Measurements from ENCODE around the gene ADRB2.

Gene ADRB2

DNA sequence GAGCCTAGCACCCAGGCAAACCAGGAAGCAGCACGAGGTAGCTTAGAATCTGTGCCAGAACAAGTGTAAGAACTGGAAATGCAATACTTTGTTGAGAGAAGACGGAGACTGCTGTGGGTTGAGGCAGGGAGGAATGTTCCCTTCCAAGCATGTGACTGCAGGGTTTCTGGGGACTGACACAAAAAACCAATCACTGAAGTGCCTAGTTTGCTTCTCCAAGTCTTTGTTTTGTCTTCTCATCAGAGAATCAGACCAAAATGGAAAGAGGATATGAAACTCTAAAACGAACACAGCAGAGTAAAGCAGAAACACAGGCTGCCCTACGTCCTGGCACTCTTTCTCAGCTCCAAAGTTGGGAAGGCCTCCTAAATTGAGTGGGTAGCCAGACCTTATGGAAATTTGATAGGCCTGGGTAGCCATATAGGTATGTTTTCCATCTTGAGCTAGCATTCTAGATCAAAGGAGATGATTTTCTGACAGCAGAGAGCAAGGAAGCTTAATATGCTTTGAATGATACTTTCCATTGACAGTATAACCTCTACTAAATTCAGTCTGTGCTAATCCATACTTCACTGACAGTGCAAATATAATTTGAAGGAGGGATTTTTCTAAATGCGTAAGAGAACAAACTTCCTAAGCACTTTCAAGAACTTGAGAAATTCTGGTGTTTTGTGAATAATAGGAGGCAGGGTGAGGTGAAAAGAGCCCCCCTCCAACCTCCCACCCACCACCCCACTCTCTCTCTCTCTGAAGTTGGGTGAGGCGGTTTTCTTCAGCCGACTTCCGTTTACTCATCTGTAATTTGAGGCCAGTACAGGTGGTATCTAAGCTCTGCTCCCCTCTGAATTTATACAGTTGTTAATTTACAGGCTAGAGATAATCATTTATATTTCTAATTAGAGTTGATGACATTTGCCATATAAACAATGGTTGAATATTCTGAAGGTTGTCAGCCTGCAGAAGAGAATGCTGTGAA is 5.5 kb downstream of the ADRB2 start:
- DNase-seq (ENCODE audit: low read depth): no peak

DNA sequence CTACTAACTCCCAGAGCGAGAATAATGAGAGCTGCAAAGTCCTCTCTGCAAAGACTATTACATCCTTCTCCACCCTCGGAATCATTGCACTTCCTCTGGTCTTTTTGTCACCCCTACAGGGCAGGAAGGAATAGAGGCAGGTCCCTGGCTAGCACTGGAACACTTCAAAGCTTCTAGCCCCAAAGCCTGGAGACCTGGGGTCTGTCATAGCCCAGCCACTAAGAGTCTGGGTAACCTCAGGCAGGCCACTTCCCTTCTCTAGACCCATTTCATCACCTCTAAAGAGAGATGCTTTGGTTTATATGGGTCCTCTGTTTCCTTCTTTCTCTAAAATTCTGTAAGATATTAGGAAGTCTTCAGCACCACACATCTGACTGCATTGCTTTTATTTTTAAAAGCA is 6.7 kb downstream of the ADRB2 start:
- no peak for DNase-seq (ENCODE audit: low read depth)

DNA sequence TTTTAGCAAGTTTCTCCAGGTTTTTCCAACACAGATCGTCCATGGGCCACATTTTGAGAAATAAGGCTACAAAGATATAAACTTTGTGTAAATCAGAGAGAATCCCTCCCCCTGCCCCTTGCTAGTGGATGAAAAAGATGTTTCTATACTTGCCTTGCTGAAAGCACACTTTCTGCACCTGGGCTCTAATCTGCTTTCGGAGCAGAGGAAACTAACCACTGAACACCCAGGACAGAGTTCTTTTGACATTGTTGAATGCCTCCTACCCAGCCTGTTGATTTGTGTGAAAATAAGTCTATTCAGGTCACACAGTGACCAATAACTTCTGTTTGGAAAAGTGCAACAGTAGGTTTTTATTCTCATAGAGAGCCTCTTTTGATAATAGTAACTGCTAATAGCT is 7.5 kb downstream of the ADRB2 start:
- DNase-seq (ENCODE audit: low read depth): no peak

DNA sequence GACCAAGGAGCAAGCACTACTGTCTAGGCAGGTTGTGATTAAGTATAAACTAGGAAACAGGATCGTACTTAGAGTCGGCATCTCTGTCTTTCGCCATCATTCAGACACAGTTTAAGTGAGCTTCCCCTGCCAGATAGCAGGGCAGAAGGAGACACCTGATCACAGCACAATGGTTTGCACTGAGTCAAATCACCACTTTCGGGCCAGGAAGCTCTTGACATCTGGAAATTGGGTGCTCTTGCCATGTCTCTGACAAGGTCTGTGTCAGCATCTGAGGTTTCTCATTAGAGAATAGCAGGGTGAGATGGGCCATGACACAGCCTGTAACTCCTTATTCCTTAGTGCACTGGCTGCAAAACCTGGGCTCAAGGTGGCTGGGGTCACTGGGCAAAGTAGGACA is 8.3 kb downstream of the ADRB2 start:
- no peak for DNase-seq (ENCODE audit: low read depth)

DNA sequence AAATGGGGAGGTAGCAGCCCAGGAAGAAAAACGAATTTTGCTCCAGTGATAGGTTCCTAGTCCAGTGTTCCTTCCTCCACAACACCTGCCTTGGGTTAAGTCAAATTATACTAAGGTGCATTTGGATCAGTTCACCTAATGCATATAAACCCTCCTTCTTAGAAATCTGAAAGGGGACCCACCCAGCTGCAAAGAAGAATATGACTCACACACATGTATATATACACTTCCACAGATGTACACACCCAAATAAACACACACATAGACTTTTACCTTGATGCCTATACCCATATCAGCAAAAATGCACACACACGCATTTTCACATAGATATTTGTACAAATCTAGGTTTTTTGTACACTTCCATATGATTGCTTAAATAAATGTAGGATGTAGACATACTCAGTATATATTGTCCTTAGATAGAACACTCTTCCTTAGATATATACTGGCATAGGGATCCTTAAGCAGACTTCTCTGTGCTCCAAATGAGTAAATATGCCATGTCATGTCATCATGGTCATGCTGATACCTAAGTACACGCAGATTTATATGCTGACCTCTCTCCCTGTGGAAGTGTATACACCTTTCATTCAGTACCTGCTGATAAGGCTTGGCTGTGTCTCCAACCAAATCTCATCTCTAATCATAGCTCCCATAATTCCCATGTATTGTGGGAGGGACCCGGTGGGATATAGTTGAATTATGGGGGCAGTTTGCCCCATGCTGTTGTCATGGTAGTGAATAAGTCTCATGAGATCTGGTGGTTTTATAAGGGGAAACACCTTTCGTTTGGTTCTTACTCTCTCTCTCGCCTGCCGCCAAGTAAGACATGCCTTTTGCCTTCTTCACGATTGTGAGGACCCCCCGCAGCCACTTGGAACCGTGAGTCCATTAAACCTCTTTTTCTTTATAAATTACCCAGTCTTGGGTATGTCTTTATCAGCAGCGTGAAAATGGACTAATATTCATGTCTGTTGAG is 10.2 kb downstream of the ADRB2 start:
- no peak for DNase-seq (ENCODE audit: low read depth)

DNA sequence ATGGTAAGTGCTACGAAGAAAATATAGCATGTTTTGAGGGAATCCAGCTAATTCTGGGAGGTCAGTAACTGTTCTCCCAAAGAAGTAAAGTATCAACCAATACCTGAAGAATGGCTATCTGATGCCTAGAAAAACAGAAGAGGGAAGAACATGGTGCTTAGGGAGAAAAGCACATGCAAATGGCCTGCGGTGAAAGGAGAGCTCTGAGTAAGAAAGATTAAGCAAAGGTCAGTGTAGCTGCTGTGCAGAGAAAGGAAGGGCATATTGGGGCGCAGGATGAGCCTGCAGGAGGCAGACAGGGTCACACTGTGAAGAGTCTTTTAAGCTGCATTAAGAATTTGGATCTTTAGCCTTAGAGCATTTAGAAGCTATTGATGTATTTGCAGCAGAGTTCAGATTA is 11.0 kb downstream of the ADRB2 start:
- DNase-seq (ENCODE audit: low read depth): no peak

DNA sequence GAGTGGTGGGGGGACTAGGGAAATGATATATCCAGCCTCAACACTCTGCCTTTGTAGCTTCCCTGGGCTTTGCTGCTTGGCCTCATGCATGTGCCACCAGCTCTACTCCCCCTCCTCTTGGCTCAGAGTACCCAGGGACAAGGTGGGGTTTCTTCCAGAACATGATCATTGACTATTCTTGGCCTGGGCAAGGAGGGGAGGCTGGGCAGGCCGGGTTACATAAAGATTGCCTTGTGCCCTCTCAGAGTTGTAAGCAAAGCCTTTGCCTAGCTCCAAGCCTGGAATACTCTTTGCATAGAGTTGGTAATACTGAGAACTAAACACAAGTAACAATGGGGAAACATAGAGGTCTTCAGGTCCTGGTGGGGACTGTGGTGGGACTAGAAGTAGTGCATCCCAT is 11.9 kb downstream of the ADRB2 start:
- DNase-seq (ENCODE audit: low read depth): no peak

DNA sequence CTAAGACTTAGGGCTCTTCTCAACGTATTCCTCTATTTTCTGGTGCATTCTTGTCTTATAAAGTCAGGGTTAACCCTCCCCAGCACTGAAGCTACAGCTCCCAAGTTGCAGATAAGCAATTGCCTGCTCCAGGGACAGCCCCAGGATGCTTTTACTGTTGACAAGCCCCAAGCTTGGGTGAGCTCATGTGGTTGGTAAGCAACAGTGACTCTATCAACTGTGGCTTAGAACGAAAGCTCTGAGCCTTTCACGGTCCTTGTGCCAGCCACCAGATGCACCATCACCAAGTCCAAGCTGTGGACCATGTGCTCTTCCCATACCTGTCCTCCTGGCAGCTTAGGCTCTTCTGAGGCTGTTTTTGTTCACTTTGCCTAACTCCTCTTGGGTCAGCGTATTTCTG is 13.5 kb downstream of the ADRB2 start:
- DNase-seq (ENCODE audit: low read depth): no peak

DNA sequence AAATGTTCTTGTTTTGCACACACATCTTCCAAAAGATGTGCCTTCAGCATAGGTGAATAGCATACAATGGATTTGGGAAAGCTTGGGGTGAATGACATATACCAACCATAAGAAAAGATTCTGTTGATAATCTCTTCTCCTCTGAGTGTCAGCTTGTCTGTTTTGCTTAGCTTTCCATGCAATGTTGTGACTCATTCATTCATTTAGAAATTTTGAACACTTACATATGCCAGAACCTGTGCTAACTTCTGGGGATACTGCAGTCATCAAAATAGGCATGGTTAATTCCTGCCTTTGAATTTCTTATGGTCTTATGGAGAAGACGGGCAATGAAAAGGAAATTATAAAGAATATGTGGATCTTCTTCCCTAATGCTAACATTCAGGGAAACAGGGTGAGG is 14.1 kb downstream of the ADRB2 start:
- DNase-seq (ENCODE audit: low read depth): no peak

DNA sequence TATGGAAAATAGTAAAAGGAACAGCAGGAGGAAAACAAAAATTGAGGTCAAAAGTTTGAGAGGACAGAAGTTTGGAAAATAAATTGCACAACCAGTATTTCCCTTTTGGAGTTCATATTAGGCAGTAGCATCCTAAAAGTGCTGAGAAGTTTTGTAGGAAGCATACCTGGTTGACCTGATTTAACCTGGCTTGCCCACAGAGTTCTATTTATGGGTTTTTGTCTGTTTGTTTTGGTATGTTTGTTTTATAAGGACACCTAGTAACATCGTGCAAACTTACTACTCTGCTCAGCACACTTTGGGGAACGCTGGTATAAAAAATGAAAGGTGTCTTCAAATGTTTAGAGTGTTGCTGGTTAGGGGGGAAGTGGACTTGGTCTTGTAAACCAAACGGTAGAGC is 15.1 kb downstream of the ADRB2 start:
- DNase-seq (ENCODE audit: low read depth): no peak

DNA sequence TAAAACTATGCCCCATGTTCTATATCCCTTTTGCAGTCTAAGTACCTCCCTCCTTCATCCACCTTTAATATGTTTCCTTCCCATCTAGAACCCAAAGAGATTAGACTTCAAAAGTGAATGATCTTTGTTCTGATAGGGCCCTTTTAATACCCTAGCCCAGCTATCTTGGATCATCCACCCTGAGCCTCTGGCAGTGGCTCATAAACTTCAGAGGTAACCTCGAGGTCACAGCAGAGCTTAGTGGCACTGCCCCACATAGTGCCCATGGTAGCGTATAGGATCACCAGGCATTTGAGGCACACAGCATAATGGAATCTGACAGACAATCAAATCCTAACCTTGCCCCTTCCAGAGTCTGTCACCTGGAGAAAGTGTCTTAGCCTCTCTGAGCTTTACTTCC is 15.8 kb downstream of the ADRB2 start:
- no peak for DNase-seq (ENCODE audit: low read depth)

DNA sequence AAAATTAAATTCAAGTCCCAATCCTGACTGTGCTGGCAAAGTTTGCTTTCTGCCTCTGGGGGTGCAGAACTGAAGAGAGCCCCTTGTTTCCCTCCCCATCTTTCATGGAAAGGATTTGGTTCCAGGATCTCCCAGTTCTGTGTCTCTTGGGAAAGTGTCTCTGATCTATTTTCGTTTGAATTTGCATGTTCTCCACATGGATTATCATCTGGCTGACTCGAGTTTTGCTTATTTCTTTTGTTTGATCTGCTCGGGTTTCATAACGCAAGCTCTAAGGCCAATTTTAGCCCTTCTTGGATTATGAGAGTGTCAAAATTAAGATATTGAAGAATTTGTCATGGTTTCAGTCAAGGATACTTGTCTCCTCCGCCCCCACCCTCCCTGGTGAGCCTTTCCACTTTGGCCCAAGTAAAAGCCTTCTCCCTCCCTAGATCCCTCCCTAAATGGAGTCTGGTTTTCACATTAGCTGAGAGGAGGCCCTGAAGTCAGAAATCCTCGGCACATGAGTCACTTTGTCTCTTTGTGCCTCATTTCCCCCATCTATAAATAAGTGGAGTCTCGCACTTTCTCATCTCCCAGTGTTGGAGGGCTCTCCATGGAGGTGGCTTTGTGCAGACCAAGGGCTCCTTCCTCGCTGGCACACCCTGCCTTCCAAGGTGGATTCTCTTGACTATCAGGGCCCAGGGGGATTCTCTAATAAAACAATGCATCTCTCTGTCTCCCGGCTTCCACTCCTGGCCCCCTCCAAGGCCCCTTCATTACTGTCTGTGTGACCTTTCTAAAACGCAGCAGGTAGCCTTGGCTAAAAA is 17.3 kb downstream of the ADRB2 start:
- no peak for DNase-seq (ENCODE audit: low read depth)

DNA sequence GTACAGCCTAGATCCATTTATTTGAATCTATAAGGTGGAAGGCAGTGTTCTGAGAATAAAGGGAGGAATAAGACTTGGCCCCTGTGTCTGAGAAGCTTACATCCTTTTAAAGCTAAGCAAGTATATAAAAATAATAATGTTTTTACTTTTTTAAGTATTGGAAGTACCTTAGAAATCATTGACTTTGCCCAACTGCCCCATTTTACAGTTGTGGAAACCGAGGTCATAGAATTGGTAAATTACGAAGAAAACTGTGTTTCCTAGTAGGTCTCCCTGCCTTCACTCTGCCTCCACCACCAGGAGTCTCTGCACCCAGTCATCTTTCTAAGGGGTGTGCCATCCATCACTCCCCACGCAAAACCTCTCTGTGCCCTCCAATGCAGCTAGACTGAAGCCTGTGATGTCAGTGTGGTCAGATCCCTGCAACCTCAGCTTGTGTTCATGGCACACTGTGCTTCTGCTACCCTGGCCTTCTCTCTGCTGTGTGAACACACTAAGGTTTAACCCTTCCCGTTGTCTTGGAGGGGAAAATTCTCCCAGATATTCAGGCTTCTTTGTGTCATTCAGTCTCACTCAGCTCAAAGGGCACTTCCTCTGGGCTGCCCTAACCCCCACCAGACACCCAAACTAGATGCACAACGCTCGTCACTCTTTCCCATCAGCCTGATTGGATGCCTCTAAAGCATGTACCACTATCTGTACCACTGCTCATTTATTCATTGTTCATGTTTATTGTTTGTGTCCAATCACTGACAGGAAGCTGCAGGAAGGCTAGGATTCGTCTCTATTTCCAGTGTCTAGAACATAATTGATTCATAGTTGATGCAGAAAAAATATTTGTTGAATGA is 18.2 kb downstream of the ADRB2 start:
- DNase-seq (ENCODE audit: low read depth): no peak

DNA sequence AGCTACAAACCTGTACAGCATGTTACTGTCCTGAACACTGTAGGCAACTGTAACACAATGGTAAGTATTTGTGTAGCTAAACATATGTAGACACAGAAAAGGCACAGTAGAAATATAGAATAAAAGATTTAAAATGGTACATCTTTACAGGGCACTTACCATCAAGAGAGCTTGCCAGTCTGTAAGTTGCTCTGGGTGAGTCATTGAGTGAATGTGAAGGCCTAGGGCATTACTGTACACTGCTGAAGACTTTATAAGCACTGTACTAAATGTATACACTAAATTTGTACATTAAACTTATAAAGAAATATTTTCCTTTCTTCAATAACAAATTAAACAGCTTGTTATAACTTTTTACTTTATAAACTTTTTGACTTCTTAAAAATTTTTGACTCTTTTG is 20.5 kb downstream of the ADRB2 start:
- DNase-seq (ENCODE audit: low read depth): no peak

DNA sequence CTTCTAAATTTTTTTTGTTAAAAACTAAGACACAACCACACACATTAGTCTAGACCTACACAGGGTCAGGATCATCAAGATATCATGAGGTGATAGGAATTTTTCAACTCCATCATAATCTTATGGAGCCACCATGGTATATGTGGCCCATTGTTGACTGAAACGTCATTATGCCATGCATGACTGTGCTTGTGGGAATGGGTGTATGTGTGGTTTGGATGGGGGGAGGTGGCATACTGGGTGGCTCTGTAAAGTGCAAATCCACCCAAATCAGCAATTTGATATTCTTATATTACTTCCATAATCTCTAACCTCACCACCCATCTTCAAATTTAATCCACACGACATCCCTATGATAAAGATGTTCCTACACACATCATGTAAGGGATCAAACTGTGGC is 21.0 kb downstream of the ADRB2 start:
- no peak for DNase-seq (ENCODE audit: low read depth)

DNA sequence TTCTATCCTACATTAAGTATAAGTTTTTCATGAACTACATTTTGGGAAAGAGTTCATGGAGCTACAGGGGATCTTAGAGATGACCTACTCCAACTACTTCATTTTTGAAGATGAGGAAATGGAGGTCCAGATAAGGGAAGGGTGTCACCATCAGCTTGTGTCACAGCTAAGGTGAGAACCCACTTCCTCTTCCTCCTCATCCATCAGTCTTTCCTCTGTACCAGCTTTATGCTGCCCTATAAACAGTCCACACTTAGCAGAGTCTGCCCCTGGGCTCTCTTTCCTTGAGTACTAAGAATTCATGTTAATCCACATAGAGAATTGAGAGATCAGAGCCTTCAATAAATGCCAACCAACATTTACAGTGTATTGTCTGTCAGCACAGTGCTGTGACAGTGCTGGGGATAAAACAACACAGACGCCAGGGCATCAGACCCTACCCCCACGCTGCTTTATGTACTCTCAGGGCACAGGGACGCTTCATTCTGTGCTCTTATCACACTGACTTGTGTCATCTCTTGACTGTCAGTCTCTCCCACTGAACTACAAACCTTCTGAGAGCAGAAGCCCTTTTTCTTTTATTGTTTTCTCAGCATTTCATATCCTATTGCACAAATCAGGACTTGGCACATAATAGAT is 22.1 kb downstream of the ADRB2 start:
- DNase-seq (ENCODE audit: low read depth): no peak

DNA sequence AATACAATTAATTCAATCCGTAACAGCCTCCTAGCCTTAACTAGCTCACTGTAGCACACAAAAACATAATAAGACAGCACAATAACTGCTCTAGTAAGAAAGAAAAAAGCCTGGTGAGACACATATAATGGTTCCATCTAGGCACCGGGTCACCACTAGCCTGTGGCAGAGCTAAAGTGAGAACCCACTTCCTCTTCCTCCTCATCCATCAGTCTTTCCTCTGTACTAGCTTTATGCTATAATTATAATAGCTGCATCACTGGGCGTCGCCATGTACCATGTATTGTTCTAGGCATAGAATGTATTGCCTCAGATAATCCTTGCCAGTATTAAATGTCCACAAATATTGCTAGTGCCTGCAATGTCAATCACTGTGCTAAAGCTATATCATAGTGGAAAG is 23.1 kb downstream of the ADRB2 start:
- DNase-seq (ENCODE audit: low read depth): peak; percentile 6

DNA sequence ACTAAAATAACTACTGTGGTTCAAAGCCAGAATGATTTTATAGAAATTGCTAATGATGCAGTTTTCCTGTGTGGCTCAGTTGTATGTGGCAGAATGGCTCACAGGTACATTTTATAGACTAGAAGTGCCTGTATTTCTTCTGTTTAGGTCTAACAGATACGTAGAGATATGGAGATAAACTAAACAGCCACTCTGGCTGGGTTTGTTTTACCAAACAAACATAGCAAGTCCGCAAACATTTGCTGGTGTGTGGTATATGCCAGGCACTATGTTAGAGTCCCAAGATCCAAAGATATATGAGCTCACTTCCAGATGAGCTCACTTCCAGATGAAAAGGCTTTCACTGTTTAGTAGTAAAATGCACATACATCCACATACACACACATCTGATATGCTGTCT is 24.4 kb downstream of the ADRB2 start:
- no peak for DNase-seq (ENCODE audit: low read depth)

DNA sequence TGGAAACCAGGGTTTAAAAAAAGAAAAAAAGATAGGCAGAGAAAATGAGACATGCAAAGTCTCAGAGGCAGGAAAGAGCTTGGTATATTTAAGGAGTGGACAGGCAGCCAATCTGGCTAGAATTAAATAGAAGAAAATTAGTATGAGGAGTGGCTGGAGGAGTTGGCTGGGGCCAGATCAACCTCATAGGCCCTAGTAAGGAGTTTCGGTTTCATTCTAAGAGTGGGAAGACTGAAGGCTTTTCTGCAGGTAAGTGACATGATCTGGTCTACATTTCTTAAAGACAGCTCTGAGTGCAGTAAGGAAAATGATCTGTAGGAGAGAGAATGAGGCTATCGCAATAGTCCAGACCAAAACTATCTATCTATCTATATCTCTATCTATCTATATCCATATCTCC is 27.5 kb downstream of the ADRB2 start:
- DNase-seq (ENCODE audit: low read depth): no peak

DNA sequence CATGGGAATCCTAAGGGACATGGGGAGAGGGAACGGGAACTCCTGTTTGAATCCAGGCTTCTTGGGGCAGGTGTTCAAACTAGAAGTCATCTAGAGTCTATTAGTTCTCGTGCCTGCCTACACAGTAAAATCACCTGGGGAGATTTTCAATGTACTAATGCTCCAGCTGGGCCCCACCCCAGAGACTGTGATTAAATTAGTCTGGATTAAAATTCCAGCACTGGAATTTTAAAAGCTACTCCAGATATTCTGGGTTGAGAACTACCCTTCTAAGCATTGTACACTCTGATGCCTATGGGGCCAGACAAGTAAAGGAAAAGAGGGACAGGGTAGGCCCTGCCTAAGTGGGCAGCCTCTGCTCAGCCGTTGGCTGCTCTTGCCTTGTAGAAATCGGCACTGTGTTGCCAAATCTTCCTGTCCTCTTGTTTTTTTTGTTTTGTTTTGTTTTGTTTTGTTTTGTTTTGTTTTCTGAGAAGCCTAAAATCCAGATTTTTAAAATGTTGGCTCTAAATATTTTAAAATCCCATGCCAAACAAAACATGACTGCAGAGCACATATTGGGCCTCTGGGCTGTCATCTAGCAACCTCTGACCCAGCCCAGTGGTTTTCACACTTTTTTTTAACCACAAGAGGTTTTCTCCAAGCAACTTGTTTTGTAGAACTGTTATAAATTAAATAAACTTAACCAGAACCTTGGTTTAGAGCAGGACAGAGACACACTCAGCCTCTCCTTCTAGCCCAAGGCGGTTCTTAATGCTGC is 29.0 kb downstream of the ADRB2 start:
- no peak for DNase-seq (ENCODE audit: low read depth)
